Upper lobe of left lung (tissue), 4 donors: Measurements from ENCODE around the gene YWHAB.

Experiments
- CTCF ChIP-seq, 6 experiments: fragments of 450-650 bp in 4 of 6; fragments of 200-600 bp in 2 of 6; sonication (generic) in 2 of 6; IDR thresholded peaks; one replicate each; pipeline ENCODE4 v1.5.1; 2016 to 2019; ENCODE audit warnings: antibody characterized with exemption in 6 of 6
- EP300 ChIP-seq, 4 donors: sonication (generic); formaldehyde crosslinking; IDR thresholded peaks; one replicate each; pipeline ENCODE4 v1.5.1; 2017; ENCODE audit warnings: antibody characterized with exemption in 4 of 4, control low read depth in 2 of 4
- POLR2A ChIP-seq, 4 donors: fragments of 450-650 bp; IDR thresholded peaks; one replicate each; pipeline ENCODE4 v1.5.1; 2016 to 2017; ENCODE audit warnings: antibody characterized with exemption in 4 of 4, mild to moderate bottlenecking in 2 of 4
- POLR2AphosphoS5 ChIP-seq, 2 donors: sonication (generic); formaldehyde crosslinking; IDR thresholded peaks; one replicate each; pipeline ENCODE4 v1.5.1; 2017; ENCODE audit warnings: antibody characterized with exemption in 2 of 2

- TF ChIP-seq CTCF (IDR thresholded peaks at IDR 0.05) (no peak), POLR2A (IDR thresholded peaks at IDR 0.05) (no peak), POLR2AphosphoS5 (IDR thresholded peaks at IDR 0.05) (no peak), EP300 (IDR thresholded peaks at IDR 0.05) (no peak)
Observed at GRCh38 chr20:44850837-44851236, 34.7 kb upstream of the YWHAB start.
